GM21717 (cell line): ENCODE results near the gene SDCBP2.

Source experiments
- ATAC-seq: cut with Tn5 transposase; IDR thresholded peaks from one replicate; pipeline ENCODE4 v1.9.1; 2021; ENCODE audit warnings: mild to moderate bottlenecking, moderate library complexity; ENCODE audit not compliant: unreplicated experiment

SDCBP2 gene

DNA sequence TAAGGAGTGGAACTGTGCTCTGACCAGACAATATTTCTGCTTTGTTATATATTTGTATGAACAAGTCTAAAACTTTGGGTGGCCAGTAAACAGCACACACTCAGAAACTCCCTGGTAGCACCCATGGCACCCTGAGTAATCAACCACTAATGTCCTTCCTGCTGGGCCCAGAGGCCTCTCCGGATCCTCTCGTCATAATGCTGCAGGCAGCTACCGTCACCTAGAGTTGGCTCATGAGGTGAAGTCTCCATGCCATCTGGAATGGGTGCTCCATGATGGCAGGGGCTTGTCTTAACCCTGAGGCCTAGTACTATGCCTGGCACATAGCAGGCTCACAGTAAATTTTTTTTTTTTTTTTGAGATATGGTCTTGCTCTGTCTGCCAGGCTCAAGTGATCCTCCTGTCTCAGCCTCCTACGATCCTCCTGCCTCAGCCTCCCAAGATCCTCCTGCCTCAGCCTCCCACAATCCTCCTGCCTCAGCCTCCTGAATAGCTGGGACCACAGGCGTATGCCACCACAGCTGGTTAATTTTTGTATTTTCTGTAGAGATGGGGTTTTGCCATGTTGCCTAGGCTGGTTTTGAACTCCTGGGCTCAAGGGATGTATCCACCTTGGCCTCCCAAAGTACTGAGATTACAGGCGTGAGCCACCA lies 3.0 kb upstream of the SDCBP2 start:
- no peak for ATAC-seq

DNA sequence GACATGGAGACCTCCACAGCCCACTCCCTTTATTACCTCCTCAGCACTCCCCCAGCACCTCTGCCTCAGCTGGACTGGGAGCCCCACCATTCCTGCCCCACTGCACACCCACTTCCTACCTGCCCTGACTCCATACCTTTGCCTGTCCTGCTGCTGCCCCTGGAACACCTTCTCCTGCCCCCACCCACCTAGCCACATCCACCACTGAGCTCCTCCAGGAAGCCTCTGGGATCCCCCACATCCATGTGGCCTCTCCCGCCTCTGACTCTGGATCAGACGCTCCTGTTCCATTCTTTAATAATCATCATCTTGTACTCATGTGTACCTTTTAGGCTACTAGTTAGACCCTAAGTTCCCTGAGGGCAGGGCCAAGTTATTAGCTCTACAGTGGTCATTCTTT lies 2.2 kb upstream of the SDCBP2 start:
- ATAC-seq = no peak

DNA sequence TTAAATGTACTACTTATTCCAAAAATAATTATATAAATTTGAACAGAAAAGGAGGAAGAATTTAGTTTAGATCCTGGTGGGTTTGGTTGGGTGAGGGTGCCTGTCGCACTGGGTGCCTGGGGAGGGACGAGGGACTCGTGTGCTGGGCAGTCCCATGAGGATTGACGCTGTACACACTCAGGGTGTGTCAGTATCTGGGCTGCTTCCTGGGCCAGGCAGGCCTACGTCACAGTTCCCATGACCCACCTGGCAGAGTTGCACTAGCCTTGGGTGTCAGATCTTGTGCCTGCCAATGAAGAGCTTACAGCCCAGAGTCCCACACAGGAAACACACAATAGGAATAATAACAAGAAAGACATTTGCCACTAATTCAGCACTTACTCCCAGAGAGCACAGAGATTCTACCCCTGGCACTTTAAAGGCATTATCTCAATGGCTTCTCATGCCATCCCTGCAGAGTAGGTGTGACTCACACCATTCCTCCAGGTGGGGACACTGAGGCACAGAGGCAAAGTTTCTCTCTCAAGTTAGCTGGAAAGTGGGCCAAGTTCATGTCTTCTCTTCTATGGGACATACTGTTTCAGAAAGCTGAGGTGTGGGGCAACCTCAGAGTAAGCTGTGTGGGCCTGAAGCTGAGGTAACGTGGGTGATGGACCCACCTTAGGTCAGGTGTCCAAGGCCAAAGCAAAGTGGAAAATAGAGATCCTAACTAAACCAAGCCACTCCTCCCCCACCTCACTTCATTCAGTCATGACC lies 1.3 kb upstream of the SDCBP2 start:
- ATAC-seq = no peak

DNA sequence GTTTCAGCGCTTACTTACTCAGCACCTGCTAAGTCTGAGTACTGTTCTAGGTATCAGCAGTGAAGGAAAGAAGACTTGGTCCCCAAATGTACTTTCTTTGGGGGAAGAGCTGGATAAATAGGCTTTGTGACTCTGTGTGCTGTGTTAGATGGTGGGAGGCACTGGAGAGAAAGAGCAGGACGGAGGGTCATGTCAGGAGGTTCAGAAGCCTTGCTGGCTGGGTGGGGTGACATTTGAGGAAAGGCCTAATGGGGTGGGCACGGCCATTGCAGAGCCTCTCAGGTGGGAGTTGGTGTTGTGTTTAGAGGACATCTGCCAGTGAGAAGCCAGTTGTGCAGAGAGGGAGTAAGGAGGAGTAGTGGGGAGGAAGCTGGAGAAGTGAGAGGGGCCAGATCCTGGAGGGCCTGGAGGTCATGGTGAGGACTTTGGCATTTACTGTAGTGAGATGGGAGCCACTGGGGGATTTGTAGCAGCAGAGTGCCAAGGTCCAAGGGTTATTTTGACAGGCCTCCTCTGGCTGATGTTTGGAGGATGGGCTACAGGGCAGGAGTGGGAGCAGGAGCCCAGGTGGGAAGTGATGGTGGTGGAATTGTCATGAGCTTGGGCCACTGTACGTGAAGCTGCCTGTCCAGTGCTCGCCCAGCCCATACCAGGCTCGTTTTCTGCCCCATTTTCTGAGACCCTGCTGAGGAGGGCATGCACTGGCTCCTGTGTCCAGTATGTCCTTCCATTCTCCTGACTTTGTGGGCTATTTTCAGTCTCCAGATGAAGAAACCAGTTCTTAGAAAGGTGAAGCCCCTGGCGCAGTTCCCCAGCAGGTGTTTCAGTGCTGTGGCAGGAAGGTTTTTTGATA lies 886 bp downstream of the SDCBP2 start:
- ATAC-seq = no peak

DNA sequence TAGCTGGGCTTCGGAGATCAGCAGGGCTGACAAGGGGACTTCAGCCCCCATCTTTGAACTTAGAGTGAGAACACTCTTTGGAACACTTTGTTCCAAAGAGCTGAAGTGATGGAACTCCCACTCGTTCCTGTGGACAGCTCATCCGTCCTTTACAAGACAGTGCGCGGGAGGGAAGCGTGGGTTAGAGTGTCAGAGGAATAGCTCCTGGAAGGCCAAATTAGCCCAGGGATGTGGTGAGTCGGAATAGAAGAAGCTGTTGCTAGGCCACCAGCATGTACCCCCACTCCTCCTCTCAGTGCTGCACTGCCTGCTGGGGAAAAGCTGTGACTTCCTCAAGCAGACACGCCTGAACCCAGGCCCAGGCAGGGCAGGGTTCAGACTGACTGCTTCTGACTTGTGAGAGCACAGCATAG lies 1.7 kb downstream of the SDCBP2 start:
- ATAC-seq = no peak

DNA sequence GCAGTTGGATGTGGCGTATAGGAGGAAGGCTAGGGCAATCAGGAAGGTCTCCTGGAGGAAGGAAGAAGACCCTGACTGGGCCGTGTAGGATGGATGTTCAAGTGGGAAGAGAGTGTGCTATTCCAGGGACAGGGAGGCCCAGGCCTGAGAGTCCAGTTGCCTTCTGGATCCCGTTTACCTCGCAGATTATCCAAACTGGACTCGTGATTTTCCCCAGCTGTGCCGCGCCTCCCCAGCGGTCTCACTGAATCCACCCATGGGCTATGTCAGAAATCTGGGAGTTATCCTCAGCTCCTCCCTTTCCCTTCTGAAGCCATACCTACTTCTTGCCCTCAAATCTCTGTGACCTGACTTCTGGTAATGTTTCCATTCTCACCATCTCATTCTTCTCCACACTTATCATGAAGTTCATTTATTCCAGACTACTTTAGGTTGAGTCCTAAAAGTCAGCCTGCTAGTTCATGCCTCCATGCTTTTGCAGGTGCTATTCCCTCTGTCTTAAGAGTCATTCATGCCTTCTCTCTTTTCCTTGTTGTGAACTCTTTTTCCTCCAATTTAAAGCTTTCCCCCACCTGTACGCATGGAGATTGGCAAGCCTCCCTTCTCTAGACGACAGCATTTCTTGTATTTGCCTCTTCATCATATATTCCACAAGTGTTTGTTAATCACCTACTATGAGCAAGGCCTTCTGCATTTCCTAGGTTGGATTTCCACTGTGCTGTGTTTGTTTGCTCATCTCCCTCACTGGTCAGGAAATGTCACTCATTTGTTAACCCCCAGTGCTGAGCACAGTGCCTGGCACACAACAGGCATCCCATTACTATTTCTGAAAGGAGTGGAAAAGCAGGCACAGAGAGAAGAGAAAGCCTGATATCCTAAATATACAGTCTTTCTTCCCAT lies 2.7 kb downstream of the SDCBP2 start:
- no peak for ATAC-seq

DNA sequence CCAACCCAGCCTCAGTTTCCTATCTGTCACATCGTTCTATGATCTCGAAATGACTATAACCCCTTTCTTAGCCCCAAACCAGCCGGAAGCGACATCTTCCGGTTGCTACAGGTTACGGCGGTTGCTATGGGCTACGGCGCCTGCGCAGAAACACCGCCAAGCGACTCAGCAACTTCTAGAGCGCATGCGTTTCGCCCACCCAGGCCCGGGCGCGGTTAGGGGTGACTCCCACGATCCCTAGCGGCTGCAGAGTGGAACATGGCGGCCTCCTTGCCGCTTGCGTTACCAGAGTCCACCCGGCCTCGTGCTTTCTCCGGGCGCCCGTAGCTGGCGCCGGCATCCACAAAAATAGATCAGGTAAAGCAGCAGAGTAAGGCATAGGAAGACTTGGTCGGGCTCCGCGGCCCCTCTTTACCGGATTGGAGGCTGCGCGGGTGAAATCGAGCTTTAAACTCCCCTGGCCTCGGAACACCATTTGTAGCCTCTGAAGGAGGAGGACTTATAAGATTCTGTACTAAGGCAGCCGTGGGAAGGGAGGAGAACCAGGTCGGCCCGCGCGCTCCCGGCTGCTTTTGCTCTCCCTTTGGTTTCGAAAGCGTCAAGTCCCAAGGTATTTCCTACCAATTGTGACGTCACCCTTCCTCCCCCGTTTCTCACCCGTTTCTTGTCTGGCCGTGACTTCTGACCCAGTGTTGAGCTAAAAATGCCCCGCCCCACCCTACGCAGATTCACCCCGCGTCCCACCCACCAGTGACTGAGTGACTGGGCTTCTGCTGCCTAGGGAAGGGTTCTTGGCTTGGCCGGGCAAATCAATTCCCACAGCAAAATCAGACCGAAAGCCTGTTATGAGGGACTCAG lies 3.5 kb downstream of the SDCBP2 start:
- ATAC-seq = peak; percentile 72

DNA sequence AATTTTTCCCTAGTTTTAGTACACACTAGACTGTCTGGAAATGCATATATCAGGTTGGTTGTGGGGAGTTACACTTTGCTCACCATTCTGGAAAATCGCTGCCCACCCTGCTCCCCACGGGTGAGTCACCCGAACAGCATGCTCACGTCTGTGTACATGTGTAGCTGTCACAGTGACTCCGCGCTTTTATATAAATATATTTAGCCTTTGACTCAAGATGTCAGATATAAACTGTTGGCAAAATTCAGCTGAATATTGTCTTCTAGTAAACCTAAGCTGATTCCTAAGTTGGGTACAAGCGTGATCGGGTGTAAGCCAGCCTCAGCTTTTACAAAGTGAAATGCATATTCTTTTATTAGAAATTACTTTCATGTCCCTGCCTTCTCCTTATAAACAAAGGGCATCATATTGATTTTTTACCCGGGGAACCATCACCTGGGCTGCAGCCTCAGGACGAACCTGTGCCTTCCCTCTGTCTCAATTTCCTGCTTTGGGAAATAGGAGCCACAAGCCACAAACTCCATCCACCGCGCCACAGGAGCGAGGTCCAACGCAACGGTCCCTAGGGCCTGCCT lies 4.3 kb downstream of the SDCBP2 start:
- no peak for ATAC-seq

DNA sequence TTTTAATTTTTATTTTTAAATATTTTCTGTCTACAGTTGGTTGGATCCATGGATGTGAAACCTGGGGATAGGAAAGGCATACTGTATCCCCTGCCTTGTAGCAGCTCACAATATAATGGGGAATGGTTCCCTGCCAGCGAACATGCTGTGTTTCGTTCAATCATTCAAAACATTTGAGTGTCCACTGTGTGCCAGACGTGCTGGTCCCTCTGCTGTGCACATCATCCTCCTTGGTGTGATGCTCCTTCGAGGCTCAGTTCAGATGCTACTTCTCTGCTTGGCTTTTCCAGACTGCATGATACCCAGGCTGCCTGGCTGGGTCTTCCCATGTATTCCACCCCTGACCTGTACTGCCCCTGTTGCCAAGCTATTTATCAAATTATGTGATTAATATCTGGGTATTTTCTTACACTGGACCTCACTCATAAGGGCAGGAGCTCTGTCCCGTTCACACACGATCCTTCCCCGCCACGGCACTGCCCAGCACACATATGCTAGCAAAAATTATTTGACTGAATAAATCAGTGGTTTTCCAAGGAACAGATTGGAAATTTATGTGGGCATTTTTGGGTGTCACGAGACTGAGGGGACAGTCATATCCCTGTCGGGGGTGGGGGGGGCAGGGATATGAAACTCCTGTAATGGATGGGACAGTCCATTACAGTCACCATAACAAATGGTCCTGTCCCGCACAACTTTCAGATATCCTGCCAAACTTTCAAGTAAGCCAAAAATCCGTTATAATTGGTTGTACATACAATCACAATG lies 4.9 kb downstream of the SDCBP2 start:
- no peak for ATAC-seq

DNA sequence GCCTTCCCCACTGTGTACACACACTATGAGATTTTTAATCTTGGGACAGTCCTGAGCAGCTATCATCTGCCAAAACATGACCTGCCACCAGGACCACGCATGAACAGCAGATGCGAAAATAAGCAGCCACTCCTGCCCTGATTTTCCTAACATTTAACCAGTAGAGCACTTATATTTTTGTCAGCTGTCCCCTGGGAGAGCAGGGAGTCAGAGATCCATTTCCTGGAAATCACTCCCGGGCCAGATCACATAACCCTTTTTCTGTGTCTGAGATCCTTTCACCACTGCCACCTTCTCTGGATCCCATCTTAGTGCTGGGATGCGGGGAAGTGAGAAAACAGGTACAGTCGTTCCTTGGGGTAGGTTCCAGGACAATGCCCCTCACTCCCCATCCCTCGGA lies 5.7 kb downstream of the SDCBP2 start:
- no peak for ATAC-seq

DNA sequence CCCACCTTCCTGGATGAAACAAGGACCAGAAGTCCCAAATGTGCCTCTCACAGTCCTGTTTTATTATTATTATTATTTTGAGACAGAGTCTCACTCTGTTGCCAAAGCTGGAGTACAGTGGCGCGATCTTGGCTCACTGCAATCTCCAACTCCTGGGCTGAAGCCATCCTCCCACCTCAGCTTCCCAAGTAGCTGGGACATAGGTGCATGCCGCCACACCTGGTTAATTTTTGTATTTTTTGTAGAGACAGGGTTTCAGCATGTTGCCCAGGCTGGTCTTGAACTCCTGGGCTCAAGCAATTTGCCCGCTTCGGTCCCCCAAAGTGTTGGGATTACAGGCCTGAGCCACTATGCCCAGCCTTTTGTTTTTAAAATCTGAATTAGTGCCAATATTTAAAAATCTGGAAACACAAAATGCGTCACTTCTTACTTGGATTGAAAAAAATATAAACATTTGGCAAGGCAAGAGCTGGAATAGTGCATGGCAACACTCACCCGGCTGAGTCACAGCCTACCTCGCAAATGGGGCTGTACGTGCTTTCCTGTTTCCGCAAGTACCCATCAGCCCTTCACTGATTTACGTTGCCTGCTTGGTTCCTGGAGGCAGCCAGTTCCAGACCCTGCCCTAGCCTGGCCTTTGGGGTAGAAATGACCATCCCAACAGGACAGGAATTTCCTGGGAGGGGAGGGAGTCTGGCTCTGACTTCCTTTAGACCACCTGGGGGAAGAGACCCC lies 6.3 kb downstream of the SDCBP2 start:
- ATAC-seq = no peak

DNA sequence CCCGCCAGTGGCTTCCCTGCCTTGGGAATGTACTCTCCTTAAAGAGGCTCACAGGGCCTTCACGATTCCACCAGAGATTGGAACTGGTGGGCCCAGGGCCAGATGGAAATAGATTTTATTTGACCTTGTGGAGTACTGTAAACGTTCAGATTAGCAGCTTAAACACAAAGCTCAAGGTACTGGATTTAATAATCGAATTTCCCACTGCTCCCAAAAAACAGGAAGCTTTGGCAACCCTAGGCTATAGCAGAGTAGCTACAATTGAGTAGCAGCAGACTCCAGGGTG lies 7.3 kb downstream of the SDCBP2 start:
- no peak for ATAC-seq

DNA sequence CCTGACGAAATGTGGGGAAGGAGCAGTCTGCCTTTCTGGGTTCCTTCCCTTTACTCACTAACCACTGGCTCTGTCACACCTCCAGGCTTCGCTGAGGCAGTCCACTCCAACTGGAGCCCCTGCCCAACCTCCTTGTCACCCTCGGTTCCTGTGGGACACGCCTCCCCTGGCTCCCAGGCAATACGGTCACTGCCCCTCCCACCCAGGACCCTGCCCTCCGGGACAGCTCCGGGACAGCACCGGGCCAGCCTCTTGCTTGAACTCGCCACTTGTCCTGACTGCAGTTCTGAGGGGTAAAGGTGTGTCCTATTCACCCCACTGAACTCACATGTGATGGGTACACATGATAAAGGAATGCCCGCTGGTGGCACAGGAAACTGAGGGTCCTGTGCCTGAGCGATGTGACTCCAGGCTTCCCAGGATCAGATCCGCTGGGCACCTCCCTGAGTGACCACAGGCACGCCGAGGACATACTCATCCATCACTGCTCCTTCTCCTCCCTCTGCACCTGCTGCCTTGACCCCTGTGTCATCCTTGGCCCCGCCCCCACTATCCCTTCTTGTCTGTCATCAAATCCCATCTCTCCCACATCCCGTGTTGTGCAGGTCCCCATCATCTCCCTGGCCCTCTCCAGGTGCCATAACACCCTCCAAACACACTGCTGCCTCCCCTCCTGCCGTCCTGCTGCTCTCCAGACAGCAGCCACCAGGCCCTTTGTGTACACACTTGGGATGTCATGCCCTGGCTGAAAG lies 7.9 kb downstream of the SDCBP2 start:
- ATAC-seq = no peak

DNA sequence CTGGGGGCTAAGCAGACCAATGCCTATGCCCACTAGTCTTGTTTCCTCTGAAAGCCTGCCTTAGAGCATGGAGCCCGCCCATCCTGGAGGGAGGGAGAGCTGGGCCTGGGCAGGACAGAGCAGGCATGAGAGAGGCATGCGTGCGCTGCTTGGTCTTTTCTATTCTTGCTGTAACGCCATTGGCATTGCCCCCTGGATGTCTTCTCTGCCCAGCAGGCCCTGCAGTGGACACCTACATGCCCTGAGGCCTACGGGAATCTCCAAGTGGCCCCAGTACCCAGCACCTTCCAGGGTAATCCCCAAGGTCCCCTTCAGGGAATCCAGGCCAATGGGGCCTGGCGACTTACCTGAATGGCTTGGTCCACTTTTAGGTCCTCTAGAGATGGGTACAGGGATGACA lies 8.9 kb downstream of the SDCBP2 start:
- ATAC-seq = no peak

DNA sequence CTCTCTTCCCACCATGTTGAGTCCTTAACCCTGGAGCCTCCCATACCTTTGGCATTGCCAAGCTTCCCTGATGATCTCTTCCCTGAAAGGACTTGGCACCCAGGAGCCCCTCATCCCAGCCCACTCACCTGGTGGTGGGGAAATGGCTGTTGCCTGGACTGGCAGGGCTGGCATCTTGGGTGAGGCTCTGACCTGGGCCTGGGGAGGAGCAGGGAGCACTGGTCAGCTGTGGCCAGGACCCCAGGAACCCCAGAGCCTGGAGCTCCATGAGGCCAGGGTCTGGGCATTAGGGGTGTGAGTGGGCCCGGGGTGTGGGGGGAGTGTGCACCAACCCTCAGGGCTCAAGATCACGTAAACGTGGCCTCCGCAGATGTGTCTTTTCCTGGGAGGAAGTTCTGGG lies 9.5 kb downstream of the SDCBP2 start:
- ATAC-seq = no peak

DNA sequence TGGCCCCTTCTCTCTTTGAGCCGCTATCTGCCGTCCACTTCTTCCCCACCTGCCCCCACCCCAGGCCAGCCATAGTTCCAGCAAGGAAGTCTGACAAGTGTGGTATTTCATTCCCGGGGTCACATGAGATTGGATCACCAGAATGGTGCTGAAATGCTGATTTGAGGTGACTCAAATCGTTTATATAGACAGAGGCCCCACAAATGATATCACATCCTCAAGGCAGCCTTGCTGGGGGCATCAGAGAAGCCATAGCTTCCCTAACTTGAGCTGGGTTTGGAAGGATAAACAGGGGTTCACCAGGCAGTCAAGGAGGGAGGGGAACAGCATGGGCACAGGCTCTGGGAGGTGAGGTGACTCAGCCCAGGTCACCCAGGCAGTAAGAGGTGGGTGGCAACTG lies 9.9 kb downstream of the SDCBP2 start:
- no peak for ATAC-seq

DNA sequence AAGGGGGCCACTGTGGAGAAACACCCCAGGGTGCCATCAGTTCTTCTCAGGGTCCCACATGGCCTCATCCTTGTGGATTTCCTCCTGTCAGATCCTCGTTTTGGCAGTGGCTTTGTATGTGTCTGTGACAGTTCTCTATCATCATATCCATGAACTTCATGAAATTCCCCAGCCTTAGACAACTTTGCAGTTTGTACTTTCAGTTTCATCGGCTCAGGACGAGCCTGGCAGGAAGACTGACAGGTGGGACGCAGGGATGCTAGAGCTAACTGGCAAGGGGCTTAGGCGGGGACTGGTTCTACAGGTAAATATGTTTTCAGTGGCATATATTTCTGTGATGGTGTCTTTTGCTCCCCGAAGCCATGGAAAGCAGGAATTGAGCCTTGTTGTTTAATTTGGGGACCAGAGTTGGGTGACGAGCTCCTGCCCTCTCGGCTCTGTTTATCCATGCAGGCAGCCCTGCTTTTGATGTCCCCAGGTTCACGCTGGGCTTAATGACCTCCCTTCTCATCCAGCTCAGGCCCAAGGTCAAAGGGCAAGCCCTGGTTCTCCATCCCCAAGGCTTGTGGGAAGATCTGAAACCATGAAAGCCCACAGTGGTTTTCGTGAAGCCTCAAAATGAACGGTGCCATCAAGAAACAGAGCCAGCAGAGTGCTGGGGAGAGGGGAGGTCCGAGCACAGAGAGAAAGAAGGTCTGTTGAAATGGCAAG lies 11.2 kb downstream of the SDCBP2 start:
- ATAC-seq = no peak
